NCI-H2227 (cell line): Measurements from ENCODE around the gene WRNIP1.

Source experiments
- DNase-seq: peaks from one replicate; lab custom pipeline; 2025; ENCODE audit not compliant: unreplicated experiment; lab: John Stamatoyannopoulos, UW

The WRNIP1 gene

DNA sequence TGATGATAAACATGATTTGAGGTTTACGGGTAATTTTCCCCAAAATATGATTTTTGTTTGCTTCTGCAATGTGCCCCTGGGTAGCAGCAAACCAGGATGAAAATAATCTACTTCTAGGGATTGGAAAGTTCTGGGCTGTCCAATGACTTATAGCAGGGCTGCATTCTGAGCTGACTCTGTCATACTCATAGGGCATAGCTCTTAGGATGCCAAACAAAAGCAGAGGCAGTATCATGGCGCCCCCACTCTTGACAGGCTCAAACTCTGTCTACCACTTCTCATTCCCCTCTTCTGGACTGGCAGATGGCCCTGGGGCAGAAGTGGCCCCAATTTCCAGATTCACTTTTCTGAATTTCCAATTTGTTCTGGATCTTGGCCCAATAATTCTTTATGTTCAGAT lies 66.2 kb downstream of the WRNIP1 start:
- no peak for DNase-seq

DNA sequence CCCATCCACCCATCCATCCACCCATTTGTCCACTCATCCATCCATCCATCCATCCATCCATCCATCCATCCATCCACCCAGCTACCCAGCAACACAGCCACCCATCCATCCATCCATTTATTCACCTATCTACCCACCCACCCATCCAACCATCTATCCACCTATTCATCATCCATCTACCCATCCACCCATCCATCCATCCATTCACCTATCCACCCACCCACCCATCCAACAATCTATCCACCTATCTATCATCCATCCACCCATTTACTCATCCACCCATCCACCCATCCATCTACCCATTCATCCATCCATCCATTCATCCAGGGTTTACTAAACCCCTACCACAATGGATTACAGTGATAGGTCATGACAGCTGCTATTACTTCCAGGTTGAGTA lies 69.1 kb downstream of the WRNIP1 start:
- no peak for DNase-seq
